PC-3 (cell line): ENCODE data around the gene GALNTL6.

ENCODE experiments used
- EZH2 ChIP-seq: fragments of 300-600 bp; sonication (generic); IDR thresholded peaks from one replicate; pipeline ENCODE4 v1.6.1; 2017; ENCODE audit warnings: antibody characterized with exemption, mild to moderate bottlenecking, low read length; ENCODE audit not compliant: unreplicated experiment
- TF ChIP-seq, protein P1 (sequence below): fragments of 300-600 bp; sonication (generic); conservative IDR thresholded peaks from 2 replicates; pipeline ENCODE4 v1.5.1; 2017; ENCODE audit warnings: antibody characterized with exemption, low read depth, mild to moderate bottlenecking, low read length

DNA sequence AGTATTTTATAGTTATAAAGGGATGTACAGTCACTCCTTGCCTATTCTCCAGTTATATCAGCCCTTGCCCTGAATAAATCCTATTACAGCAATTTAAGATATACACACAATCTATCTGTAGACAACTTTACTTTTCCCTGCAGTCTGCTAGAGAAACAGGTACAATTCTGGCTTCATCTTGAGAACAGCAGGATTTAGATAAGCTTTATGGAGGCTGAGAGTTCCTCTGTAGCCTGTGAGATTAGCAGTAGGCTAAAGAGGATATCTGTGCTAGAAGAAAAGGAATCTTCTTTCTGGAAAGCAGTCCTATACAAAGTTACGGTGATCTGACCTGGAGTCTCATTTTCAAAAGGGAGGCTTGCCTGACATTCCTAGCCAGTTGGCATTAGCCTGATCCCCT lies 290.3 kb downstream of the GALNTL6 start:
- TF ChIP-seq, protein P1, sequence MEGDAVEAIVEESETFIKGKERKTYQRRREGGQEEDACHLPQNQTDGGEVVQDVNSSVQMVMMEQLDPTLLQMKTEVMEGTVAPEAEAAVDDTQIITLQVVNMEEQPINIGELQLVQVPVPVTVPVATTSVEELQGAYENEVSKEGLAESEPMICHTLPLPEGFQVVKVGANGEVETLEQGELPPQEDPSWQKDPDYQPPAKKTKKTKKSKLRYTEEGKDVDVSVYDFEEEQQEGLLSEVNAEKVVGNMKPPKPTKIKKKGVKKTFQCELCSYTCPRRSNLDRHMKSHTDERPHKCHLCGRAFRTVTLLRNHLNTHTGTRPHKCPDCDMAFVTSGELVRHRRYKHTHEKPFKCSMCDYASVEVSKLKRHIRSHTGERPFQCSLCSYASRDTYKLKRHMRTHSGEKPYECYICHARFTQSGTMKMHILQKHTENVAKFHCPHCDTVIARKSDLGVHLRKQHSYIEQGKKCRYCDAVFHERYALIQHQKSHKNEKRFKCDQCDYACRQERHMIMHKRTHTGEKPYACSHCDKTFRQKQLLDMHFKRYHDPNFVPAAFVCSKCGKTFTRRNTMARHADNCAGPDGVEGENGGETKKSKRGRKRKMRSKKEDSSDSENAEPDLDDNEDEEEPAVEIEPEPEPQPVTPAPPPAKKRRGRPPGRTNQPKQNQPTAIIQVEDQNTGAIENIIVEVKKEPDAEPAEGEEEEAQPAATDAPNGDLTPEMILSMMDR: no peak
- TF ChIP-seq EZH2: no peak
